GM23248 (cell line): ENCODE measurements around the gene VWF. TPM values are rescaled to one million over a fixed set of nuclear protein-coding genes. Genes with fewer than 3 reads are reported as not detected.

Experiments
- DNase-seq: peaks from one replicate; pipeline ENCODE4 v3.0.0-alpha.2; 2015
- H2AFZ ChIP-seq: fragments of 200-600 bp; sonication (generic); 2 replicates; pipeline ENCODE4 v1.6.1; 2016; ENCODE audit warnings: antibody characterized with exemption
- H3F3A ChIP-seq: fragments of 200-600 bp; sonication (generic); 2 replicates; pipeline ENCODE4 v1.6.1; 2016; ENCODE audit warnings: mild to moderate bottlenecking, antibody characterized with exemption, mixed run types; ENCODE audit not compliant: insufficient read depth
- H3K27ac ChIP-seq: fragments of 200-600 bp; sonication (generic); 2 replicates; pipeline ENCODE4 v1.5.1; 2016; ENCODE audit warnings: mild to moderate bottlenecking
- H3K27me3 ChIP-seq: fragments of 200-600 bp; sonication (generic); replicated peaks from 2 replicates; pipeline ENCODE4 v1.6.1; 2016; ENCODE audit warnings: mild to moderate bottlenecking; ENCODE audit not compliant: insufficient read depth
- H3K36me3 ChIP-seq: fragments of 200-600 bp; sonication (generic); 2 replicates; pipeline ENCODE4 v1.6.1; 2016; ENCODE audit warnings: low read depth, mild to moderate bottlenecking
- H3K4me1 ChIP-seq: fragments of 200-600 bp; sonication (generic); 2 replicates; pipeline ENCODE4 v1.6.1; 2016; ENCODE audit warnings: mild to moderate bottlenecking; ENCODE audit not compliant: insufficient read depth
- H3K4me2 ChIP-seq: fragments of 200-600 bp; sonication (generic); one replicate; pipeline ENCODE4 v1.6.1; 2016; ENCODE audit warnings: mild to moderate bottlenecking; ENCODE audit not compliant: unreplicated experiment
- H3K4me3 ChIP-seq: fragments of 200-600 bp; sonication (generic); 2 replicates; pipeline ENCODE4 v1.5.1; 2016; ENCODE audit warnings: mild to moderate bottlenecking
- H3K79me2 ChIP-seq: fragments of 200-600 bp; sonication (generic); 2 replicates; pipeline ENCODE4 v1.6.1; 2016; ENCODE audit warnings: mild to moderate bottlenecking; ENCODE audit not compliant: insufficient read depth
- H3K9ac ChIP-seq: fragments of 200-600 bp; sonication (generic); 2 replicates; pipeline ENCODE4 v1.6.1; 2016; ENCODE audit warnings: mild to moderate bottlenecking
- H3K9me2 ChIP-seq: fragments of 200-600 bp; sonication (generic); 2 replicates; pipeline ENCODE4 v1.6.1; 2016; ENCODE audit warnings: mixed run types, mild to moderate bottlenecking, moderate library complexity; ENCODE audit not compliant: insufficient read depth
- H3K9me3 ChIP-seq: fragments of 200-600 bp; sonication (generic); one replicate; pipeline ENCODE4 v1.6.1; 2017; ENCODE audit warnings: low read depth
- H4K20me1 ChIP-seq: fragments of 200-600 bp; sonication (generic); 2 replicates; pipeline ENCODE4 v1.6.0; 2016; ENCODE audit not compliant: insufficient read depth
- EZH2 ChIP-seq: fragments of 200-600 bp; sonication (generic); IDR thresholded peaks from 2 replicates; pipeline ENCODE4 v1.6.1; 2018; ENCODE audit warnings: antibody characterized with exemption, mild to moderate bottlenecking; ENCODE audit not compliant: insufficient read depth, poor library complexity, severe bottlenecking
- EZH2phosphoT487 ChIP-seq: fragments of 200-600 bp; sonication (generic); IDR thresholded peaks from 2 replicates; pipeline ENCODE4 v1.6.1; 2018; ENCODE audit warnings: antibody characterized with exemption, moderate library complexity, mild to moderate bottlenecking, low read depth; ENCODE audit not compliant: insufficient read depth
- WGBS, 2 experiments: methylation state at CpG; one replicate each; pipeline ENCODE4 v1.1.6; 2015 to 2017; ENCODE audit warnings: low lambda C conversion rate in 2 of 2, low coverage in 1 of 2; ENCODE audit errors: missing lambda C conversion rate in 2 of 2; 5-methylcytosine and 5-hydroxymethylcytosine counted together
- in situ Hi-C: fragments of 300-500 bp; cut with MboI; formaldehyde crosslinking; loops from 2 replicates; pipeline ENCODE4 v1.15.0; 2020
- polyA plus RNA-seq: library from polyadenylated mRNA; unstranded; fragments of >200 nt; fragmentation: Nextera tagmentation; extraction: Ambion mirVana; gene quantifications from 2 replicates; pipeline ENCODE4 v1.2.1, GENCODE V29; 2016
- total RNA-seq: library from RNA; depleted of rRNA; stranded (reverse); fragments of >200 nt; shearing (Covaris generic); gene quantifications from 2 replicates; pipeline ENCODE4 v1.2.3, GENCODE V29; 2014

Gene VWF
- total and polyA plus RNA-seq, 2 experiments from 2014 or later: 0.14 TPM; not detected in 1

DNA sequence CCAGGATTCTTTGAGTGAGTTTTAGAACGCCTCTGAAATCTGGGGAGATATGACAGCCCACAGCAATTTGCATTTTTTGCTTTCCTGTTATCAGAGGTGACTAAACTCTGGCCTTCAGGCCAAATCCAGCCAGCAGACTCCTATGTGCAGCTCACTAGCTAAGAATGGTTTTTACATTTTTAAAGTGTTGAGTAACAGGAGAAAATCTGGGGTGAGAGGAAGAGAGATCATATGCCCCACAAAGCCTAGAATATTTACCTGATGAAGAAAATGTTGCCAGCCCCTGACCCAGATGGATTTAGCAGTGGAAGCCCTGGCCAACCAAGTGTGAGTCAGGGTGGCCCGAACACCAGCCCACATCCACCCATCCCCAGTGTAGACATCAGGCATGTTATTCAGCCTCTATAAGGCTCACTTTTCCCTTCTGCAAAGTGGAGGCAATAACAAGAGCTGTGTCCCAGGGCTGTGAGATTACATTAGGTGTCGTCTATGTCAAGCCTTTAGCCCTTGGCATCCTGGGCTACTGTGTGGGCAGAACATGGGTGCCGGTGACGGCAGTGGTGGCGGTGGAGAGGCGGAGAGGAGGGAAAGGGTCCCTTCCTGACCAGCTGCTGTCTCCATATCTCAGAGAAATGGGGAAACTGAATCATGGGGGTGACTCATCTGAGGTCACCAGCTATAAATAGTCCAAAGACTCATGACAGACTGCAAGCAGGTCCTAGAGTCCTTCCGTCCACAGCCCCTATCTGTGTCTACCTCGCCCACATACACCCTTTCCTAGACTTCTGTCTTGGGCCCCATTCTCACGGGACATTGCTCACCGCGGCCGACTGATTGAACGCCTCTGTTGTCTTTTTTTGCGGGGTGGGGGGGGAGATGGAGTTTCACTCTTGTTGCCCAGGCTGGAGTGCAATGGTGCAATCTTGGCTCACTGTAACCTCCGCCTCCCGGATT lies 43.1 kb upstream of the VWF start:
- Histone ChIP-seq H3K9me3 (no peaks in the 10 kb centered on the region), H2AFZ (peak overlapping the region; percentile 62), H3K79me2 (no peaks in the 10 kb centered on the region), H3K4me3 (peak overlapping the region; percentile 45), H3K27ac (peak overlapping the region; percentile 98), H3K27me3 (no peaks in the 10 kb centered on the region), H3K9ac (peak overlapping the region; percentile 72), H3K4me2 (peak overlapping the region; percentile 74), H3K4me1 (peaks cover 35% of the 10 kb centered on the region), H3K9me2 (no peaks in the 10 kb centered on the region), H3K36me3 (no peaks in the 10 kb centered on the region), H4K20me1 (no peaks in the 10 kb centered on the region), H3F3A (peaks cover 39% of the 10 kb centered on the region)
- in situ Hi-C loops: no loop called here
- 4 to 5% methylated on average over 17 of the region's 17 CpGs for WGBS, 2 experiments
- DNase-seq: peak; percentile 98
- TF ChIP-seq EZH2 (no peak), EZH2phosphoT487 (no peak)

DNA sequence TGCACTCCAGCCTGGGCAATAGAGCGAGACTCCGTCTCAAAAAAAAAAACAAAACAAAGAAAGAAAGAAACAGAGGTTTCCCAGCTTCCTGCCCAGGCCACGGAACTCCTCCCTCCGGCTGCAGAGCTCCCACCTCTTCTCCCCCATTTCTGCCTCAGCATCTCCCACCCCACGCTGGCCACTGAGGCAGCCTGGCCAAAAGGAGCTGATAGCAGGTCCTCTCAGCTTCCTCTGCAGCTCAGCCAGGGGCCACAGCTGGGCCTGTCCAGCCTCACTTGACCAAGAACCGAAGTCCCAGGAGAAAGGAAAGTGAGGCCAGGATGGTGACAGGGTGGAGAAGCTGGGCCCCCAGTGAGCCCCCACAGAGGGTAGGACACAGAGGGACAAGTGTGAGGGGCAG lies 42.3 kb upstream of the VWF start:
- WGBS, 2 experiments: 90 to 95% methylated on average over 5 to 6 of the region's 6 CpGs
- peak overlapping the region; percentile 72 for H3K9ac ChIP-seq
- no peaks in the 10 kb centered on the region for H3K36me3 ChIP-seq
- peak overlapping the region; percentile 98 for H3K27ac ChIP-seq
- peaks cover 35% of the 10 kb centered on the region for H3K4me1 ChIP-seq
- TF ChIP-seq EZH2phosphoT487 (no peak), EZH2 (no peak)
- DNase-seq: no peak
- H3K9me3 ChIP-seq: no peaks in the 10 kb centered on the region
- no peak overlapping the region for H2AFZ ChIP-seq
- peaks cover 39% of the 10 kb centered on the region for H3F3A ChIP-seq
- in situ Hi-C loops: no loop called here
- no peaks in the 10 kb centered on the region for H3K27me3 ChIP-seq
- H4K20me1 ChIP-seq: no peaks in the 10 kb centered on the region
- H3K79me2 ChIP-seq: no peaks in the 10 kb centered on the region
- H3K4me3 ChIP-seq: 0 out of 2 replicates have a peak overlapping the region, but pooled peaks have one; percentile 45
- H3K4me2 ChIP-seq: peak overlapping the region; percentile 74
- no peaks in the 10 kb centered on the region for H3K9me2 ChIP-seq

DNA sequence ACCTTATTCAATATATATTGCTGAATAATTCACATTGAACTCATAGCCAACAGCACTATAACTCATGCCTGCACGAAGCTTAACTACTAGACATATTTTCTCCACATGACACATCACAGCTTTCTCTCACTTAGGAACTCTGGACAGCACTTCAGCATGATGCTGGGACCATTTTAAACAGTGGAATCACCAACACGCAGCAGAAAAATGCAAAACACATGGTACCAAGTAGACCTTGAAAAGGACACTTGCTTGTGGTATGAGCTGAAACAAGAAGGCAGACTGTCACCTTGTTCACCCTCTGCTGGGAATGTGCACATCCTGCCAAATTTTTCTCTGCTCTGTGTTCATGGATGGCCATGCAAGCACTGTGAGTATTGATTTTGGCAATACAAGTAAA lies 40.9 kb upstream of the VWF start:
- Histone ChIP-seq H2AFZ (no peak overlapping the region), H3K4me2 (no peak overlapping the region), H3K4me1 (peaks cover 35% of the 10 kb centered on the region), H3K9me2 (no peaks in the 10 kb centered on the region), H4K20me1 (no peaks in the 10 kb centered on the region), H3K27ac (no peak overlapping the region), H3K36me3 (no peaks in the 10 kb centered on the region), H3K4me3 (no peak overlapping the region), H3K27me3 (no peaks in the 10 kb centered on the region), H3K9me3 (no peaks in the 10 kb centered on the region), H3K79me2 (no peaks in the 10 kb centered on the region), H3F3A (peaks cover 39% of the 10 kb centered on the region), H3K9ac (no peak overlapping the region)
- TF ChIP-seq EZH2 (no peak), EZH2phosphoT487 (no peak)
- peak; percentile 78 for DNase-seq
- 16 to 18% methylated on average over 2 of the region's 2 CpGs for WGBS, 2 experiments
- in situ Hi-C loops: no loop called here

DNA sequence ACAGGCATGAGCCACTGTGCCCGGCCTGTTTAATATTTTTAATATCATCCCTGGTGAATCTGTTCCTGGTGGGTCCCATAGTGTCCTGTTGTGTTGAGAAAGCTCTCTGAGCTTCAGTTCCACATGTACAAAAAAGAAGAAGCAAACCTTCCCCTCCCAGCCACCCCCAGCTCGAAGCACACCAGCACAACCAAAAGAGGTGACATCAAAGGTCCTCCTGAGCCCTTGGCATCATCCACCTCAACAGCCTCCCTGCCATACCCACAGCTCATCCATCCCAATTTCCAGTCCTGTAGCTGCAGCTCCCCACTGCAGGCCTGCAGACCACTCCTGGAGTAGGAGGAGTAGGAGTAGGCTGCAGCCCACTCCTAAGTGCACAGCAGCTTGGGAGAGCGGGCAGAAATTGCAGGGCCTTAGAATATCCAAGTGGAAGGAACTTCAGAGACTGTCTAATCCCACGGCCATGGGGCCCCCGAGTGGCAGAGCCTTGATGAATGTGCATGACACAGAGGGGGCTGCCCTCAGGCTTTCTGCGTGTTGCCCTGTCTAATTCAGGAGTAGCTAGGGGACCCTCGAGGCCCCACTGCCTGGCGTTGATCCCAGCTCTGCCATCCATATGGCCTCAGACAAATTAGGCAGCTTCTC lies 39.1 kb upstream of the VWF start:
- 82 to 83% methylated on average over 8 of the region's 8 CpGs for WGBS, 2 experiments
- Histone ChIP-seq H3K79me2 (no peaks in the 10 kb centered on the region), H3K9me3 (no peaks in the 10 kb centered on the region), H3K36me3 (no peaks in the 10 kb centered on the region), H3K27me3 (no peaks in the 10 kb centered on the region), H3K4me3 (no peak overlapping the region), H3K27ac (no peak overlapping the region), H2AFZ (no peak overlapping the region), H3K9ac (no peak overlapping the region), H3K4me2 (no peak overlapping the region), H3K9me2 (no peaks in the 10 kb centered on the region), H3F3A (peaks cover 34% of the 10 kb centered on the region), H4K20me1 (no peaks in the 10 kb centered on the region), H3K4me1 (peaks cover 30% of the 10 kb centered on the region)
- no peak for DNase-seq
- in situ Hi-C loops: no loop called here
- TF ChIP-seq EZH2 (no peak), EZH2phosphoT487 (no peak)
